IPS-18a (cell line): ENCODE results near the gene ARHGEF6.

Experiments
- H3K27ac ChIP-seq: one replicate; pipeline ENCODE4 v1.5.1; 2013; ENCODE audit warnings: low read length
- H3K27me3 ChIP-seq: one replicate; pipeline ENCODE4 v1.6.1; 2013; ENCODE audit warnings: mild to moderate bottlenecking, low read length; ENCODE audit not compliant: control insufficient read depth, insufficient read depth
- H3K36me3 ChIP-seq: one replicate; pipeline ENCODE4 v1.6.1; 2013; ENCODE audit warnings: low read depth, low read length; ENCODE audit not compliant: control insufficient read depth
- H3K4me1 ChIP-seq: one replicate; pipeline ENCODE4 v1.6.1; 2013; ENCODE audit warnings: low read depth, low read length; ENCODE audit not compliant: control insufficient read depth
- H3K4me3 ChIP-seq: one replicate; pipeline ENCODE4 v1.5.1; 2013; ENCODE audit warnings: low read length
- H3K9ac ChIP-seq: one replicate; pipeline ENCODE4 v1.6.1; 2013; ENCODE audit warnings: mild to moderate bottlenecking, low read length, moderate library complexity
- H3K9me3 ChIP-seq: one replicate; pipeline ENCODE4 v1.6.1; 2013; ENCODE audit warnings: low read depth, low read length; ENCODE audit not compliant: control insufficient read depth

The ARHGEF6 gene

GRCh38 chrX:136687457-136687856 lies 93.3 kb downstream of the ARHGEF6 start:
- Histone ChIP-seq H3K9me3 (no peaks in the 10 kb centered on the region), H3K36me3 (no peaks in the 10 kb centered on the region), H3K27me3 (no peaks in the 10 kb centered on the region), H3K27ac (no peak overlapping the region), H3K4me1 (peaks cover 9% of the 10 kb centered on the region), H3K9ac (no peak overlapping the region), H3K4me3 (no peak overlapping the region)

- H3K4me3 ChIP-seq: no peak overlapping the region
- peaks cover 5% of the 10 kb centered on the region for H3K9me3 ChIP-seq
- H3K9ac ChIP-seq: no peak overlapping the region
- H3K36me3 ChIP-seq: no peaks in the 10 kb centered on the region
- no peak overlapping the region for H3K27ac ChIP-seq
- no peaks in the 10 kb centered on the region for H3K27me3 ChIP-seq
- H3K4me1 ChIP-seq: peaks cover 4% of the 10 kb centered on the region
These were observed 96.6 kb downstream of the ARHGEF6 start for GRCh38 chrX:136684120-136684519.

- Histone ChIP-seq H3K27ac (no peak overlapping the region), H3K9ac (no peak overlapping the region), H3K9me3 (peaks cover 5% of the 10 kb centered on the region), H3K4me1 (no peaks in the 10 kb centered on the region), H3K27me3 (no peaks in the 10 kb centered on the region), H3K36me3 (no peaks in the 10 kb centered on the region), H3K4me3 (no peak overlapping the region)
These were observed 101.2 kb downstream of the ARHGEF6 start for GRCh38 chrX:136679531-136679930.

GRCh38 chrX:136674270-136674985 lies 106.3 kb downstream of the ARHGEF6 start:
- no peaks in the 10 kb centered on the region for H3K4me1 ChIP-seq

GRCh38 chrX:136671006-136671610 lies 109.6 kb downstream of the ARHGEF6 start:
- Histone ChIP-seq H3K4me3 (no peak overlapping the region), H3K4me1 (no peaks in the 10 kb centered on the region), H3K9ac (no peak overlapping the region), H3K27ac (no peak overlapping the region), H3K27me3 (no peaks in the 10 kb centered on the region), H3K36me3 (no peaks in the 10 kb centered on the region), H3K9me3 (peaks cover 3% of the 10 kb centered on the region)

More at GRCh38 chrX:136674270-136674985, 106.3 kb downstream of the ARHGEF6 start:
- Histone ChIP-seq H3K9me3 (no peaks in the 10 kb centered on the region), H3K27ac (no peak overlapping the region), H3K9ac (no peak overlapping the region), H3K4me3 (no peak overlapping the region), H3K36me3 (no peaks in the 10 kb centered on the region), H3K27me3 (no peaks in the 10 kb centered on the region)

- peaks cover 6% of the 10 kb centered on the region for H3K9me3 ChIP-seq
- H3K36me3 ChIP-seq: no peaks in the 10 kb centered on the region
- H3K27ac ChIP-seq: no peak overlapping the region
- no peak overlapping the region for H3K4me3 ChIP-seq
- no peaks in the 10 kb centered on the region for H3K4me1 ChIP-seq
- H3K27me3 ChIP-seq: no peaks in the 10 kb centered on the region
- H3K9ac ChIP-seq: no peak overlapping the region
These were observed 113.1 kb downstream of the ARHGEF6 start for GRCh38 chrX:136667446-136668168.

- Histone ChIP-seq H3K36me3 (no peaks in the 10 kb centered on the region), H3K4me3 (no peak overlapping the region), H3K9me3 (peaks cover 6% of the 10 kb centered on the region), H3K27me3 (no peaks in the 10 kb centered on the region), H3K27ac (no peak overlapping the region), H3K9ac (no peak overlapping the region), H3K4me1 (no peaks in the 10 kb centered on the region)
These were observed 114.6 kb downstream of the ARHGEF6 start for GRCh38 chrX:136666088-136666487.

- Histone ChIP-seq H3K9ac (no peak overlapping the region), H3K4me1 (no peaks in the 10 kb centered on the region), H3K4me3 (no peak overlapping the region), H3K27ac (no peak overlapping the region), H3K27me3 (no peaks in the 10 kb centered on the region), H3K36me3 (no peaks in the 10 kb centered on the region), H3K9me3 (peaks cover 6% of the 10 kb centered on the region)
These were observed 115.4 kb downstream of the ARHGEF6 start for GRCh38 chrX:136665258-136665900.

GRCh38 chrX:136662976-136663375 lies 117.8 kb downstream of the ARHGEF6 start:
- no peaks in the 10 kb centered on the region for H3K36me3 ChIP-seq
- no peak overlapping the region for H3K27ac ChIP-seq
- no peaks in the 10 kb centered on the region for H3K27me3 ChIP-seq
- H3K4me1 ChIP-seq: no peaks in the 10 kb centered on the region
- peaks cover 8% of the 10 kb centered on the region for H3K9me3 ChIP-seq
- H3K9ac ChIP-seq: no peak overlapping the region
- H3K4me3 ChIP-seq: no peak overlapping the region

GRCh38 chrX:136662104-136662503 lies 118.6 kb downstream of the ARHGEF6 start:
- H3K4me1 ChIP-seq: no peaks in the 10 kb centered on the region
- no peak overlapping the region for H3K9ac ChIP-seq
- peaks cover 8% of the 10 kb centered on the region for H3K9me3 ChIP-seq
- no peaks in the 10 kb centered on the region for H3K27me3 ChIP-seq
- H3K4me3 ChIP-seq: no peak overlapping the region
- H3K27ac ChIP-seq: no peak overlapping the region
- H3K36me3 ChIP-seq: no peaks in the 10 kb centered on the region

- Histone ChIP-seq H3K9ac (no peak overlapping the region), H3K9me3 (peaks cover 12% of the 10 kb centered on the region), H3K4me1 (no peaks in the 10 kb centered on the region), H3K36me3 (no peaks in the 10 kb centered on the region), H3K27ac (no peak overlapping the region), H3K27me3 (no peaks in the 10 kb centered on the region), H3K4me3 (no peak overlapping the region)
These were observed 119.8 kb downstream of the ARHGEF6 start for GRCh38 chrX:136660896-136661295.
